ENCODE data around the gene IRF2. TPM values are rescaled to one million over a fixed set of nuclear protein-coding genes. Genes with fewer than 3 reads are reported as not detected.
A peak's percentile ranks its signal among the peaks of the same experiment; 100 is the strongest.
"Not testable (repeated sequence)": the region's sequence is repeated elsewhere in the genome, so short reads cannot be mapped to it uniquely, and the experiment has no call there.

The IRF2 gene
- total RNA-seq, 1 donor from 2014 or later, result 44.0 TPM

DNA sequence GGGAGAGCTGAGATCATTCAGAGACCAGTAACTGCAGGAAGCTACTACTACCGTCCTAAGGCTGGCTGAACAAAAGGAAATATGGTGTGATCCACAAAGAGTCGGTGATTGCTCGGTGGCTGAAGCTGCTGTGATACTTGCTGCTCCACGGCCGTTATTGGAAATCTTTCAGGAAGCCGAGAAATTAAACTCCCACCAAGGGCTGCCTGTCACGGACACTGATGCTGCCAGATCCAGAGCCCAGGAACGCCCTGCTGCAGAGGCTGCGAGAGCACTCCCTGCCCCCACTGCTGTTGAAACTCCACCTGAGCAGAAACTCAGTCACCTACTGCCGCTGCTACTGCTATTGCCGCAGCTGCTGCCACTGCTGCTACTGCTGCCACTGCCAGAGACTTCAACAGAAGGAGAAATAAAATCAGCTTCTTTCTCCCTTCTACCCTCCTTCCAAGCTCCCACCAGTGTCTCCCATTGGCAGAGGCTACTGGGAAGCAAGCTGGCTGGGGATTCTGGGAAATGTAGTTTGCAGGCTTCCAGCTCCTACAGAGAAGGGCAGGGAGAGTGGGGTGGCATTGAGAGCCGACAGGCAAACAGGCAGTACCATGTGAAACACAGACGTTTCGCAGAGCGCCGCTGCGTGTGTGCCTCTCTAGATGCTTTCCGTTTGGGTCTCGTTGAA lies 130.7 kb downstream of the IRF2 start:
- ATAC-seq, result peak; percentile 88
- intact Hi-C loops (cut with DNase I), result no loop called here
- Histone ChIP-seq H3K36me3 (no peaks in the 10 kb centered on the region), H3K4me3 (peak overlapping the region; percentile 65), H3K4me1 (peaks cover 42% of the 10 kb centered on the region), H3K27me3 (no peaks in the 10 kb centered on the region), H3K9me3 (no peaks in the 10 kb centered on the region), H3K27ac (peak overlapping the region; percentile 51)
- TF ChIP-seq, protein P1, sequence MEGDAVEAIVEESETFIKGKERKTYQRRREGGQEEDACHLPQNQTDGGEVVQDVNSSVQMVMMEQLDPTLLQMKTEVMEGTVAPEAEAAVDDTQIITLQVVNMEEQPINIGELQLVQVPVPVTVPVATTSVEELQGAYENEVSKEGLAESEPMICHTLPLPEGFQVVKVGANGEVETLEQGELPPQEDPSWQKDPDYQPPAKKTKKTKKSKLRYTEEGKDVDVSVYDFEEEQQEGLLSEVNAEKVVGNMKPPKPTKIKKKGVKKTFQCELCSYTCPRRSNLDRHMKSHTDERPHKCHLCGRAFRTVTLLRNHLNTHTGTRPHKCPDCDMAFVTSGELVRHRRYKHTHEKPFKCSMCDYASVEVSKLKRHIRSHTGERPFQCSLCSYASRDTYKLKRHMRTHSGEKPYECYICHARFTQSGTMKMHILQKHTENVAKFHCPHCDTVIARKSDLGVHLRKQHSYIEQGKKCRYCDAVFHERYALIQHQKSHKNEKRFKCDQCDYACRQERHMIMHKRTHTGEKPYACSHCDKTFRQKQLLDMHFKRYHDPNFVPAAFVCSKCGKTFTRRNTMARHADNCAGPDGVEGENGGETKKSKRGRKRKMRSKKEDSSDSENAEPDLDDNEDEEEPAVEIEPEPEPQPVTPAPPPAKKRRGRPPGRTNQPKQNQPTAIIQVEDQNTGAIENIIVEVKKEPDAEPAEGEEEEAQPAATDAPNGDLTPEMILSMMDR (IDR thresholded peaks at IDR 0.05), result no peak
- DNase-seq, result peak; percentile 78

GRCh38 chr4:184342857-184343237 lies 131.5 kb downstream of the IRF2 start:
- H3K27ac ChIP-seq; DNase-seq; H3K9me3 ChIP-seq; ATAC-seq; intact Hi-C loops (cut with DNase I); H3K27me3 ChIP-seq; H3K36me3 ChIP-seq: not testable (repeated sequence)
- H3K4me1 ChIP-seq, result peaks cover 36% of the 10 kb centered on the region
- H3K4me3 ChIP-seq, result peak overlapping the region; percentile 65

- DNase-seq, result no peak
- peaks cover 31% of the 10 kb centered on the region for H3K4me1 ChIP-seq
- no peak overlapping the region for H3K4me3 ChIP-seq
- no peaks in the 10 kb centered on the region for H3K27me3 ChIP-seq
- H3K9me3 ChIP-seq, result peaks cover 3% of the 10 kb centered on the region
- TF ChIP-seq, protein P1 (IDR thresholded peaks at IDR 0.05), result no peak
- H3K27ac ChIP-seq, result no peak overlapping the region
- no peak for ATAC-seq
- H3K36me3 ChIP-seq, result no peaks in the 10 kb centered on the region
- intact Hi-C loops (cut with DNase I), result no loop called here
Measured at GRCh38 chr4:184342167-184342856, 132.0 kb downstream of the IRF2 start.

- H3K9me3 ChIP-seq; H3K4me1 ChIP-seq; H3K4me3 ChIP-seq; H3K36me3 ChIP-seq; DNase-seq; ATAC-seq; intact Hi-C loops (cut with DNase I); H3K27me3 ChIP-seq; H3K27ac ChIP-seq: not testable (repeated sequence)
Measured at GRCh38 chr4:184339398-184340193, 134.8 kb downstream of the IRF2 start.

DNA sequence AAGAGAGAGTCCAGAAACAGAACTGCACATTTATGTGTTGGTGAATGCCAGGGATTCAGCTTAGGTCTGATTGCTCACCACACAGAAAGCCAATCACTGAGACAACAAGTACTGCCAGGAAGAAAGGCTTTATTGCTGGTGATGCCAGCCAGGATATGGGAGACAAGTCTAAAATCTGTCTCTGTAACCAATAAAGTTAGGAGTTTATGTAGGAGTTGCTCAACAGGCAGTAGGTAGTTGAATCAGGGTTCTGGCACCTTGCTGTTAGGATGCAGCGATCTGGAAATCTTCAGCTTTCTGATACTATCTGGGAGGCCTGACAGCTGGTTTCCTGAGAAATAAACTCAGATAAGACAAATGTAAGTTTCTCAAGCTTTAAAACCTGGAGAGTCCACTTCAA lies 136.4 kb downstream of the IRF2 start:
- TF ChIP-seq, protein P1 (IDR thresholded peaks at IDR 0.05), result no peak
- ATAC-seq (no peak), DNase-seq (no peak)
- Histone ChIP-seq H3K9me3 (peaks cover 6% of the 10 kb centered on the region), H3K27ac (no peak overlapping the region), H3K4me3 (no peak overlapping the region), H3K36me3 (no peaks in the 10 kb centered on the region), H3K27me3 (no peaks in the 10 kb centered on the region), H3K4me1 (no peaks in the 10 kb centered on the region)
- intact Hi-C loops (cut with DNase I), result no loop called here

Other genes with a start within 250 kb of the IRF2 start
- gene CASP3, start 174.9 kb upstream of the IRF2 start, total RNA-seq, result 17.5 TPM
- 14.4 TPM for gene PRIMPOL, start 175.2 kb upstream of the IRF2 start, total RNA-seq

Data from upper lobe of right lung (tissue), 1 donor.